ENCODE results near the gene HMGN4.

HMGN4 gene

DNA sequence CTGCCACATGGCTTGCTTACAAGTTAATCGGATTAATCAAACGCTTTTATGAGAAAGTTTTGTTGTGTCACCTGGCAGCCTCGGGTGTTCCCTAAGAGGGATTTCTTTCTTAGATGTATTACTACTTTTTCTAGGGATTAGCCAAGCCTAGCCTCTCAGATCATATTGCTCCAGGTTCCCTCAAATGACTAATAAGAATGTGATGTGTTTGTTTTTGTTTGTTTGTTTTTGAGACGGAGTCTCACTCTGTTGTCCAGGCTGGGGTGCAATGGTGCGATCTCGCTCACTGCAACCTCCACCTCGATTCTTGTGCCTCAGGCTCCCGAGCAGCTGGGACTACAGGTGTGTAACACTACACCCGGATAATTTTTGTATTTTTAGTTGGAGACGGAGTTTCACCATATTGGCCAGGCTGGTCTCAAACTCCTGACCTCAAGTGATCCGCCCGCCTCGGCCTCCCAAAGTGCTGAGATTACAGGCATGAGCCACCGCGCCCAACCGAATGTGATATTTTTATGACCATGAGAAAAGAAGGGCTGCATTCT is 977 bp downstream of the HMGN4 start:
- no peak overlapping the region for H3K18ac ChIP-seq (ENCODE audit: low read length)
- H3K4me2 ChIP-seq (ENCODE audit: low read length), result peak overlapping the region; percentile 88
- H4K12ac ChIP-seq (ENCODE audit: low read depth, low read length), result peak overlapping the region; percentile 83
- no peak overlapping the region for H2BK5ac ChIP-seq (ENCODE audit: low read depth, low read length, poor library complexity)
- no peak overlapping the region for H2BK12ac ChIP-seq (ENCODE audit: low read length)
- H3K79me2 ChIP-seq (ENCODE audit: control insufficient read depth, insufficient read depth, low read length, poor library complexity), result peaks cover 7% of the 10 kb centered on the region
- WGBS (ENCODE audit: extremely low coverage, insufficient coverage, insufficient read length), result no CpG with 5 or more reads among the region's 16 CpGs
- peaks cover 0 to 3% of the 10 kb centered on the region in 2 experiments for H3K4me1 ChIP-seq (ENCODE audit: control insufficient read depth in 1 of 2, insufficient read depth in 2 of 2, low read length in 2 of 2)
- no peak overlapping the region for H2AK5ac ChIP-seq (ENCODE audit: low read length)
- H3K4ac ChIP-seq (ENCODE audit: low read depth, low read length), result peak overlapping the region; percentile 53
- H3K23ac ChIP-seq (ENCODE audit: low read length), result no peak overlapping the region
- H3K79me1 ChIP-seq (ENCODE audit: low read length), result peaks cover 11% of the 10 kb centered on the region
- no peaks in the 10 kb centered on the region for H3K9me3 ChIP-seq (ENCODE audit: insufficient read depth, low read depth, low read length)
- no peak overlapping the region for H3K4me3 ChIP-seq (ENCODE audit: low read depth, low read length)
- no peak overlapping the region for H2BK120ac ChIP-seq (ENCODE audit: insufficient read depth, low read length, poor library complexity)
- H3K9ac ChIP-seq (ENCODE audit: low read length), result peak overlapping the region; percentile 85
- H4K8ac ChIP-seq (ENCODE audit: low read depth, low read length), result no peak overlapping the region
- DNase-seq, result peak in 1 of 2 donors; percentile 52
- H3K36me3 ChIP-seq (ENCODE audit: control insufficient read depth in 1 of 2, insufficient read depth in 2 of 2, low read length in 2 of 2), result peaks cover 0 to 5% of the 10 kb centered on the region in 2 experiments
- no peak overlapping the region for H4K91ac ChIP-seq (ENCODE audit: low read depth, low read length)
- H3K27ac ChIP-seq (ENCODE audit: low read depth, low read length), result no peak overlapping the region
- H3K27me3 ChIP-seq (ENCODE audit: insufficient read depth, low read length), result no peaks in the 10 kb centered on the region
- H3K14ac ChIP-seq (ENCODE audit: low read length), result no peak overlapping the region
- H2AFZ ChIP-seq (ENCODE audit: insufficient read depth, low read length, poor library complexity), result no peak overlapping the region

DNA sequence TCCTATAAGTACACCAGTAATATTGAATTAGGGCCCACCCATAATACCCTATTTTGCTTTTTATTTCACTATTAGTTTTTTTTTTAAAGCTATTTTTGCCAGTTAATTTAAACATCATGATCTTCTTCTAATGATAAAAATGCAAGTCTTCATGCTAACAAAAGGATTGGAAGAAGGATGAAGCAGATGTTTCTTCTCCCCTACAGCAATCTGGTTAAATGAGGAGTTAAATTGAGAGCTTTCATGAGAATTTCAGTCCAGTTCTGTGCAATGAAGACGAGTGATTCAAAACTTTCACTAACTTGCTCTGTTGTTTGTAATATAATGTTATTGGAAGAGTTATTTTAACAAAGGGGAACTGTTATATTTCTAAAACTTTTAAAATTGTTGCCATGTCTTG is 3.4 kb downstream of the HMGN4 start:
- Histone ChIP-seq H2BK12ac (ENCODE audit: low read length) (no peak overlapping the region), H3K27ac (ENCODE audit: low read depth, low read length) (no peak overlapping the region), H3K9me3 (ENCODE audit: insufficient read depth, low read depth, low read length) (no peaks in the 10 kb centered on the region), H2AK5ac (ENCODE audit: low read length) (no peak overlapping the region), H3K36me3 (ENCODE audit: control insufficient read depth in 1 of 2, insufficient read depth in 2 of 2, low read length in 2 of 2) (peaks cover 6 to 15% of the 10 kb centered on the region in 2 experiments), H4K8ac (ENCODE audit: low read depth, low read length) (no peak overlapping the region), H4K91ac (ENCODE audit: low read depth, low read length) (no peak overlapping the region), H4K12ac (ENCODE audit: low read depth, low read length) (no peak overlapping the region), H3K4me1 (ENCODE audit: control insufficient read depth in 1 of 2, insufficient read depth in 2 of 2, low read length in 2 of 2) (peaks cover 0 to 3% of the 10 kb centered on the region in 2 experiments), H3K4me3 (ENCODE audit: low read depth, low read length) (no peak overlapping the region), H3K23ac (ENCODE audit: low read length) (no peak overlapping the region), H2BK120ac (ENCODE audit: insufficient read depth, low read length, poor library complexity) (no peak overlapping the region), H3K4me2 (ENCODE audit: low read length) (no peak overlapping the region), H3K9ac (ENCODE audit: low read length) (no peak overlapping the region), H2AFZ (ENCODE audit: insufficient read depth, low read length, poor library complexity) (no peak overlapping the region), H3K79me1 (ENCODE audit: low read length) (peaks cover 11% of the 10 kb centered on the region), H3K79me2 (ENCODE audit: control insufficient read depth, insufficient read depth, low read length, poor library complexity) (peaks cover 7% of the 10 kb centered on the region), H3K4ac (ENCODE audit: low read depth, low read length) (no peak overlapping the region), H3K18ac (ENCODE audit: low read length) (no peak overlapping the region), H2BK5ac (ENCODE audit: low read depth, low read length, poor library complexity) (no peak overlapping the region), H3K27me3 (ENCODE audit: insufficient read depth, low read length) (no peaks in the 10 kb centered on the region), H3K14ac (ENCODE audit: low read length) (no peak overlapping the region)
- no peak for DNase-seq
- no CpG with 5 or more reads among the region's 1 CpG for WGBS (ENCODE audit: extremely low coverage, insufficient coverage, insufficient read length)

DNA sequence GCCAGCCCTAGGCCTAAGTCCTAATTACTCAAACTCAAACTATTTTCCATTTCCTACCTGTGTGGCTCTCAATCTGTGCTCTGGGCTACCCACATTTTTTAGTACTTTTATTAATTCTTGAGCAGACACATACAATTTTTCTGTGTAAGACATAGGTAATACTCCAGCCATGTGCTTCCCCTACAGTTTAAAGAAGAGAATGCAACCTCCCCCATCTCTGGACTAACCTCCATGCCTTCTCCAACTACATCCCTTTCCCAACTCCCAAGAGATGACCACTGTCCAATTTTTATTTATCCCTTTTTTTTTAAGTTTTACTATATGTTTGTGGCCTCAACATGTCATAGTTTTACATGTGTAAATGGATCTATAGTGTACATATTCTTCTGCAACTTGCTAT is 5.8 kb downstream of the HMGN4 start:
- no peak overlapping the region for H2BK12ac ChIP-seq (ENCODE audit: low read length)
- no peaks in the 10 kb centered on the region for H3K79me2 ChIP-seq (ENCODE audit: control insufficient read depth, insufficient read depth, low read length, poor library complexity)
- H3K14ac ChIP-seq (ENCODE audit: low read length), result no peak overlapping the region
- H2BK120ac ChIP-seq (ENCODE audit: insufficient read depth, low read length, poor library complexity), result no peak overlapping the region
- no peak overlapping the region for H3K4ac ChIP-seq (ENCODE audit: low read depth, low read length)
- no peaks in the 10 kb centered on the region for H3K27me3 ChIP-seq (ENCODE audit: insufficient read depth, low read length)
- no peak overlapping the region for H4K12ac ChIP-seq (ENCODE audit: low read depth, low read length)
- no peak overlapping the region for H2BK5ac ChIP-seq (ENCODE audit: low read depth, low read length, poor library complexity)
- no peak overlapping the region for H3K18ac ChIP-seq (ENCODE audit: low read length)
- H3K4me3 ChIP-seq (ENCODE audit: low read depth, low read length), result no peak overlapping the region
- no peak overlapping the region for H4K91ac ChIP-seq (ENCODE audit: low read depth, low read length)
- peaks cover 0 to 3% of the 10 kb centered on the region in 2 experiments for H3K4me1 ChIP-seq (ENCODE audit: control insufficient read depth in 1 of 2, insufficient read depth in 2 of 2, low read length in 2 of 2)
- H3K23ac ChIP-seq (ENCODE audit: low read length), result no peak overlapping the region
- H3K36me3 ChIP-seq (ENCODE audit: control insufficient read depth in 1 of 2, insufficient read depth in 2 of 2, low read length in 2 of 2), result peaks cover 6 to 15% of the 10 kb centered on the region in 2 experiments
- no peak overlapping the region for H2AK5ac ChIP-seq (ENCODE audit: low read length)
- no peaks in the 10 kb centered on the region for H3K79me1 ChIP-seq (ENCODE audit: low read length)
- no peak for DNase-seq
- no peak overlapping the region for H3K27ac ChIP-seq (ENCODE audit: low read depth, low read length)
- no peak overlapping the region for H3K4me2 ChIP-seq (ENCODE audit: low read length)
- no peak overlapping the region for H4K8ac ChIP-seq (ENCODE audit: low read depth, low read length)
- H3K9ac ChIP-seq (ENCODE audit: low read length), result no peak overlapping the region
- H2AFZ ChIP-seq (ENCODE audit: insufficient read depth, low read length, poor library complexity), result no peak overlapping the region
- no peaks in the 10 kb centered on the region for H3K9me3 ChIP-seq (ENCODE audit: insufficient read depth, low read depth, low read length)

DNA sequence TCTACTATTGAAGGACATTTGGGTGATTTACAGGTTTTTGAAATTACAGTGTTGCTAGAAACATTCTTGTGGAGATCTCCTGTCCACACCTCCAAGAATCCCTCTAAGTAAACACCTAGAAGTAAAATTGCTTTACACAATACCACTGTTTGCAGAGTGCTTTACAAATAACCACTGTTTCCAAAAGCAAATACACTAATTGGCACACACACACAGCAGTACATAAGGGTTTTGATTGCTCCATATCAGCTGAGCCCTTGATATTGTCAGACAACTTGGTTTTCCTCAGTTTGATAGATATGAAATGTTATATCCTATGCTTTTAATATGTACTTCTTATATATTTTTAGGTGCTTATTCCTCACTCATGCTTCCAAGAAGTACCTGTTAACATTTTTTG is 6.3 kb downstream of the HMGN4 start:
- H2AFZ ChIP-seq (ENCODE audit: insufficient read depth, low read length, poor library complexity), result no peak overlapping the region
- peaks cover 6 to 15% of the 10 kb centered on the region in 2 experiments for H3K36me3 ChIP-seq (ENCODE audit: control insufficient read depth in 1 of 2, insufficient read depth in 2 of 2, low read length in 2 of 2)
- H2AK5ac ChIP-seq (ENCODE audit: low read length), result no peak overlapping the region
- no peak for DNase-seq
- no peak overlapping the region for H3K14ac ChIP-seq (ENCODE audit: low read length)
- no peak overlapping the region for H3K4me3 ChIP-seq (ENCODE audit: low read depth, low read length)
- no peaks in the 10 kb centered on the region for H3K79me1 ChIP-seq (ENCODE audit: low read length)
- H4K91ac ChIP-seq (ENCODE audit: low read depth, low read length), result no peak overlapping the region
- H3K27me3 ChIP-seq (ENCODE audit: insufficient read depth, low read length), result no peaks in the 10 kb centered on the region
- no peak overlapping the region for H3K23ac ChIP-seq (ENCODE audit: low read length)
- no peaks in the 10 kb centered on the region for H3K4me1 ChIP-seq (ENCODE audit: control insufficient read depth in 1 of 2, insufficient read depth in 2 of 2, low read length in 2 of 2)
- H3K4ac ChIP-seq (ENCODE audit: low read depth, low read length), result no peak overlapping the region
- H3K4me2 ChIP-seq (ENCODE audit: low read length), result no peak overlapping the region
- no peak overlapping the region for H2BK12ac ChIP-seq (ENCODE audit: low read length)
- H3K18ac ChIP-seq (ENCODE audit: low read length), result no peak overlapping the region
- no peak overlapping the region for H2BK120ac ChIP-seq (ENCODE audit: insufficient read depth, low read length, poor library complexity)
- H4K12ac ChIP-seq (ENCODE audit: low read depth, low read length), result no peak overlapping the region
- H4K8ac ChIP-seq (ENCODE audit: low read depth, low read length), result no peak overlapping the region
- H3K79me2 ChIP-seq (ENCODE audit: control insufficient read depth, insufficient read depth, low read length, poor library complexity), result no peaks in the 10 kb centered on the region
- H3K27ac ChIP-seq (ENCODE audit: low read depth, low read length), result no peak overlapping the region
- H2BK5ac ChIP-seq (ENCODE audit: low read depth, low read length, poor library complexity), result no peak overlapping the region
- H3K9ac ChIP-seq (ENCODE audit: low read length), result no peak overlapping the region
- H3K9me3 ChIP-seq (ENCODE audit: insufficient read depth, low read depth, low read length), result no peaks in the 10 kb centered on the region

Measured in trophoblast cell (in vitro differentiated cells and primary cell).